ENCODE results near the gene SMARCB1.

SMARCB1 gene

GRCh38 chr22:23781065-23781464 lies 5.7 kb upstream of the SMARCB1 start:
- no peak for DNase-seq

- no peak for DNase-seq
Observed at GRCh38 chr22:23781511-23782183, 5.1 kb upstream of the SMARCB1 start.

- no peak for DNase-seq
Observed at GRCh38 chr22:23782252-23782651, 4.5 kb upstream of the SMARCB1 start.

- no peak for DNase-seq
Observed at GRCh38 chr22:23782703-23783102, 4.1 kb upstream of the SMARCB1 start.

GRCh38 chr22:23783265-23784150 lies 3.3 kb upstream of the SMARCB1 start:
- no peak for DNase-seq

GRCh38 chr22:23784215-23784732 lies 2.5 kb upstream of the SMARCB1 start:
- peak in 1 of 2 donors; percentile 21 for DNase-seq

- no peak for DNase-seq
Observed at GRCh38 chr22:23786261-23786710, 480 bp upstream of the SMARCB1 start.

GRCh38 chr22:23787600-23787896 lies 782 bp downstream of the SMARCB1 start:
- DNase-seq = no peak

GRCh38 chr22:23787910-23788309 lies 1.1 kb downstream of the SMARCB1 start:
- DNase-seq = no peak

- no peak for DNase-seq
Observed at GRCh38 chr22:23789121-23789520, 2.4 kb downstream of the SMARCB1 start.

- no peak for DNase-seq
Observed at GRCh38 chr22:23789638-23790037, 2.9 kb downstream of the SMARCB1 start.

- no peak for DNase-seq
Observed at GRCh38 chr22:23790819-23791737, 4.3 kb downstream of the SMARCB1 start.

- DNase-seq = no peak
Observed at GRCh38 chr22:23791738-23792645, 5.2 kb downstream of the SMARCB1 start.

- no peak for DNase-seq
Observed at GRCh38 chr22:23793326-23793725, 6.6 kb downstream of the SMARCB1 start.

- DNase-seq = no peak
Observed at GRCh38 chr22:23796461-23796860, 9.7 kb downstream of the SMARCB1 start.

- DNase-seq = peak in 1 of 2 donors; percentile 31
Observed at GRCh38 chr22:23800297-23801237, 13.8 kb downstream of the SMARCB1 start.

GRCh38 chr22:23801238-23801821 lies 14.6 kb downstream of the SMARCB1 start:
- DNase-seq = no peak

- no peak for DNase-seq
Observed at GRCh38 chr22:23801886-23802377, 15.2 kb downstream of the SMARCB1 start.

GRCh38 chr22:23803001-23803819 lies 16.4 kb downstream of the SMARCB1 start:
- no peak for DNase-seq
